H1 (cell line): ENCODE data around the gene COX5A. TPM values are rescaled to one million over a fixed set of nuclear protein-coding genes. Genes with fewer than 3 reads are reported as not detected.
A peak's percentile ranks its signal among the peaks of the same experiment; 100 is the strongest.

ENCODE experiments used
- CTCF ChIA-PET: fragments of 300-600 bp; sonication (Branson Sonifier 250); formaldehyde crosslinking; loops from one replicate; lab custom pipeline; 2021; ENCODE audit not compliant: partially characterized antibody; lab: Charles Lee
- POLR2A ChIA-PET: fragments of 300-600 bp; sonication (Branson Sonifier 250); formaldehyde crosslinking; loops from one replicate; lab custom pipeline; 2021; ENCODE audit warnings: inconsistent platforms; ENCODE audit not compliant: partially characterized antibody; lab: Charles Lee
- DNase-seq, 2 experiments: peaks; one replicate each; pipeline versions ENCODE4 v3.0.0 to v3.0.0-alpha.2; 2010 to 2022; ENCODE audit warnings: low spot score in 2 of 2, low read depth in 1 of 2, mixed read lengths in 1 of 2
- FAIRE-seq: peaks from 2 replicates; lab custom pipeline; 2011; peaks lifted over from hg19 to GRCh38; lab: Jason Lieb, UNC
- H2AFZ ChIP-seq: 2 replicates; pipeline ENCODE4 v1.8.1; 2012; ENCODE audit warnings: low read length, inconsistent platforms
- H2AK5ac ChIP-seq: 2 replicates; pipeline ENCODE4 v1.6.1; 2013; ENCODE audit warnings: low read depth, low read length
- H2BK120ac ChIP-seq: replicated peaks from 2 replicates; pipeline ENCODE3; 2013; ENCODE audit warnings: low read depth, low read length, inconsistent platforms
- H2BK12ac ChIP-seq: 2 replicates; pipeline ENCODE4 v1.6.1; 2013; ENCODE audit warnings: low read depth, low read length
- H2BK15ac ChIP-seq: 2 replicates; pipeline ENCODE4 v1.6.1; 2013; ENCODE audit warnings: low read length
- H2BK20ac ChIP-seq: 2 replicates; pipeline ENCODE4 v1.6.1; 2013; ENCODE audit warnings: low read length
- H2BK5ac ChIP-seq: 2 replicates; pipeline ENCODE4 v1.6.1; 2013; ENCODE audit warnings: low read depth, low read length
- H3K14ac ChIP-seq: 2 replicates; pipeline ENCODE4 v1.6.1; 2013; ENCODE audit warnings: inconsistent platforms; ENCODE audit not compliant: insufficient read length
- H3K18ac ChIP-seq: 2 replicates; pipeline ENCODE4 v1.6.1; 2013; ENCODE audit warnings: low read length; ENCODE audit errors: extremely low read depth
- H3K23ac ChIP-seq: 2 replicates; pipeline ENCODE4 v1.6.1; 2013; ENCODE audit warnings: inconsistent platforms; ENCODE audit not compliant: insufficient read length
- H3K23me2 ChIP-seq: 2 replicates; pipeline ENCODE4 v1.6.1; 2013; ENCODE audit warnings: low read depth, low read length
- H3K27ac ChIP-seq: 2 replicates; pipeline ENCODE4 v1.6.1; 2011; ENCODE audit warnings: low read depth, low read length, inconsistent platforms
- H3K27me3 ChIP-seq, 4 experiments: replicated peaks in 1 of 4; 1 replicate in 1 of 4; 2 replicates in 3 of 4; pipeline versions ENCODE4 v1.6.1 to v1.8.1; 2011 to 2013; ENCODE audit warnings: low read length in 3 of 4, mild to moderate bottlenecking in 3 of 4, inconsistent platforms in 2 of 4, mixed read lengths in 2 of 4, moderate library complexity in 1 of 4; ENCODE audit not compliant: control insufficient read depth in 3 of 4, insufficient read depth in 3 of 4; ENCODE audit errors: extremely low read depth in 1 of 4
- H3K36me3 ChIP-seq, 4 experiments: 2 replicates each; pipeline versions ENCODE4 v1.6.1 to v1.8.1; 2011 to 2013; ENCODE audit warnings: mild to moderate bottlenecking in 4 of 4, low read length in 3 of 4, moderate library complexity in 2 of 4, control low read depth in 1 of 4, inconsistent platforms in 1 of 4; ENCODE audit not compliant: insufficient read depth in 4 of 4, control insufficient read depth in 2 of 4
- H3K4ac ChIP-seq: replicated peaks from 2 replicates; pipeline ENCODE3; 2013; ENCODE audit warnings: low read length, low read depth, mixed read lengths, inconsistent platforms; ENCODE audit not compliant: insufficient read length
- H3K4me1 ChIP-seq, 4 experiments: replicated peaks in 1 of 4; 1 replicate in 1 of 4; 2 replicates in 3 of 4; pipeline versions ENCODE4 v1.6.1 to v1.8.1; 2011 to 2013; ENCODE audit warnings: low read length in 3 of 4, inconsistent platforms in 2 of 4, mixed read lengths in 1 of 4; ENCODE audit not compliant: insufficient read depth in 4 of 4, control insufficient read depth in 3 of 4
- H3K4me2 ChIP-seq, 2 experiments: 2 replicates each; pipeline versions ENCODE4 v1.6.1 to v1.8.1; 2011 to 2013; ENCODE audit warnings: low read depth in 2 of 2, low read length in 2 of 2, control low read depth in 1 of 2, inconsistent platforms in 1 of 2, mild to moderate bottlenecking in 1 of 2; ENCODE audit not compliant: insufficient read depth in 1 of 2
- H3K4me3 ChIP-seq, 4 experiments: fragments of 200-600, 300-600 bp in 1 of 4; sonication (generic), shearing (Covaris generic), sonication (Bioruptor Twin) in 1 of 4; 2 replicates each; pipeline versions ENCODE4 v1.5.1 to v1.8.1; 2011 to 2016; ENCODE audit warnings: low read length in 4 of 4, low read depth in 3 of 4, control low read depth in 2 of 4, inconsistent platforms in 2 of 4, mild to moderate bottlenecking in 2 of 4, mixed read lengths in 1 of 4, moderate library complexity in 1 of 4; ENCODE audit not compliant: insufficient read depth in 2 of 4; ENCODE audit errors: extremely low read depth in 1 of 4
- H3K56ac ChIP-seq: replicated peaks from 2 replicates; pipeline ENCODE3; 2013; ENCODE audit warnings: low read depth, mild to moderate bottlenecking, mixed read lengths, low read length, inconsistent platforms; ENCODE audit not compliant: insufficient read length
- H3K79me1 ChIP-seq: 2 replicates; pipeline ENCODE4 v1.6.1; 2013; ENCODE audit warnings: low read depth, low read length, control low read depth
- H3K79me2 ChIP-seq, 2 experiments: 2 replicates each; pipeline versions ENCODE4 v1.6.1 to v1.8.1; 2012 to 2013; ENCODE audit warnings: low read length in 2 of 2, mild to moderate bottlenecking in 2 of 2, inconsistent platforms in 1 of 2; ENCODE audit not compliant: insufficient read depth in 2 of 2, control insufficient read depth in 1 of 2
- H3K9ac ChIP-seq, 4 experiments: replicated peaks in 1 of 4; 1 replicate in 1 of 4; 2 replicates in 3 of 4; pipeline versions ENCODE4 v1.6.1 to v1.8.1; 2011 to 2013; ENCODE audit warnings: low read depth in 3 of 4, low read length in 3 of 4, control low read depth in 2 of 4, mild to moderate bottlenecking in 2 of 4, moderate library complexity in 2 of 4, inconsistent platforms in 1 of 4; ENCODE audit errors: extremely low read depth in 1 of 4
- H3K9me3 ChIP-seq, 2 experiments: 2 replicates each; pipeline versions ENCODE4 v1.6.1 to v1.8.1; 2012 to 2013; ENCODE audit warnings: mild to moderate bottlenecking in 2 of 2, moderate library complexity in 2 of 2, control low read depth in 1 of 2, inconsistent platforms in 1 of 2, low read depth in 1 of 2, low read length in 1 of 2, mixed read lengths in 1 of 2; ENCODE audit not compliant: insufficient read depth in 2 of 2
- H4K20me1 ChIP-seq, 2 experiments: replicated peaks in 1 of 2; 2 replicates each; pipeline versions ENCODE3 to v1.8.1; 2011 to 2013; ENCODE audit warnings: inconsistent platforms in 2 of 2, low read length in 2 of 2, mild to moderate bottlenecking in 1 of 2; ENCODE audit not compliant: insufficient read depth in 2 of 2, control insufficient read depth in 1 of 2
- H4K5ac ChIP-seq: 2 replicates; pipeline ENCODE4 v1.6.1; 2013; ENCODE audit warnings: low read length, low read depth, mixed read lengths, inconsistent platforms; ENCODE audit not compliant: insufficient read length
- H4K8ac ChIP-seq: 2 replicates; pipeline ENCODE4 v1.8.0; 2013; ENCODE audit warnings: mild to moderate bottlenecking, moderate library complexity, low read length, inconsistent platforms; ENCODE audit not compliant: insufficient read depth; ENCODE audit errors: extremely low read depth
- H4K91ac ChIP-seq: replicated peaks from 2 replicates; pipeline ENCODE3; 2013; ENCODE audit warnings: low read length, mixed read lengths, inconsistent platforms; ENCODE audit not compliant: insufficient read length
- POLR2A ChIP-seq, 2 experiments: IDR thresholded peaks; 1 replicate in 1 of 2; 2 replicates in 1 of 2; pipeline ENCODE4 v1.6.1; 2011; ENCODE audit warnings: low read depth in 2 of 2, low read length in 2 of 2, mild to moderate bottlenecking in 2 of 2; ENCODE audit errors: control extremely low read depth in 1 of 2
- TAF1 ChIP-seq: IDR thresholded peaks from 2 replicates; pipeline ENCODE4 v1.6.1; 2011; ENCODE audit warnings: mild to moderate bottlenecking, low read depth, low read length
- TAF7 ChIP-seq: optimal IDR thresholded peaks from 2 replicates; pipeline ENCODE3; 2011; ENCODE audit warnings: low read depth, mild to moderate bottlenecking, inconsistent platforms, low read length, moderate library complexity, borderline replicate concordance
- TEAD4 ChIP-seq: IDR thresholded peaks from 2 replicates; pipeline ENCODE4 v1.6.1; 2012; ENCODE audit warnings: low read depth, low read length, inconsistent platforms, mixed read lengths
- WGBS, 2 experiments: shearing (Covaris generic) in 1 of 2; methylation state at CpG; one replicate each; pipeline versions ENCODE4 v1.1.6 to v1.1.7; 2013 to 2015; ENCODE audit warnings: low lambda C conversion rate in 2 of 2, mixed read lengths in 2 of 2, inconsistent platforms in 1 of 2, low coverage in 1 of 2, missing lambda C conversion rate in 1 of 2; ENCODE audit not compliant: insufficient replicate concordance in 2 of 2, insufficient coverage in 1 of 2, insufficient read length in 1 of 2; ENCODE audit errors: extremely low coverage in 1 of 2, missing lambda C conversion rate in 1 of 2; 5-methylcytosine and 5-hydroxymethylcytosine counted together
- long read RNA-seq, 2 experiments: library from RNA in 1 of 2; library from capped mRNA in 1 of 2; stranded (forward); transcript quantifications; one replicate each; pipeline ENCODE4 v2.0.0, GENCODE V29; 2021; ENCODE audit warnings: inconsistent platforms in 1 of 2
- polyA minus RNA-seq, 3 experiments: library from RNA; depleted of rRNA, polyadenylated mRNA; stranded (reverse); fragments of >200 nt; gene quantifications; 1 replicate in 2 of 3; 2 replicates in 1 of 3; pipeline ENCODE4 v1.2.3, GENCODE V29; 2011
- polyA plus RNA-seq, 7 experiments: library from polyadenylated mRNA; depleted of rRNA in 3 of 7; stranded (reverse) in 5 of 7; unstranded in 2 of 7; fragments of >200 nt in 5 of 7; fragments of 200-250 nt in 2 of 7; gene quantifications; 1 replicate in 5 of 7; 2 replicates in 1 of 7; 4 replicates in 1 of 7; pipeline versions ENCODE4 v1.2.1 to v1.2.3, GENCODE V29; 2011 to 2013; ENCODE audit warnings: missing spikeins in 2 of 7, mixed read lengths in 2 of 7
- total RNA-seq: library from RNA; stranded (reverse); fragmentation: NEBNext Ultra II Directional; extraction: Animal tissue kit (Norgen Biotek cat#: 25700); gene quantifications from 2 replicates; pipeline ENCODE4 v1.2.1, GENCODE V29; 2021
- TF ChIP-seq, protein P1 (sequence below), 3 experiments: IDR thresholded peaks; 1 replicate in 2 of 3; 2 replicates in 1 of 3; pipeline versions ENCODE4 v1.5.1 to v1.6.1; 2011; ENCODE audit warnings: low read length in 3 of 3, mild to moderate bottlenecking in 3 of 3, inconsistent platforms in 2 of 3, low read depth in 1 of 3, moderate library complexity in 1 of 3; ENCODE audit not compliant: insufficient read depth in 1 of 3; ENCODE audit errors: control extremely low read depth in 1 of 3

COX5A gene
- total RNA-seq (367 and 373 TPM in 2 replicates), polyA plus RNA-seq (2011; rRNA removed) (228 and 270 TPM in 2 replicates), polyA minus RNA-seq (2011; rRNA and poly(A)+ RNA removed) (51.3 and 57.4 TPM in 2 replicates)
- 199 TPM for polyA plus RNA-seq (2011; cell fraction: cytosol; rRNA removed)
- 180 TPM for polyA plus RNA-seq (2011; cell fraction: nucleus; rRNA removed)
- 450 to 541 TPM (median 483 TPM) in 4 replicates for polyA plus RNA-seq (2012, experiment 1 of 2)
- polyA plus RNA-seq (2012, experiment 2 of 2) = 390 TPM
- 715 TPM for polyA plus RNA-seq (2013, experiment 1 of 2)
- polyA plus RNA-seq (2013, experiment 2 of 2) = 668 TPM
- polyA minus RNA-seq (2011; cell fraction: cytosol; rRNA and poly(A)+ RNA removed) = 129 TPM
- polyA minus RNA-seq (2011; cell fraction: nucleus; rRNA and poly(A)+ RNA removed) = 64.8 TPM
- long read RNA-seq, experiment 1, transcript COX5A-201 (5 exons, 1,268 nt) = major isoform, 328 of 449 reads
- long read RNA-seq, experiment 1, transcript COX5A-204 (4 exons, 579 nt) = minor isoform, 6 of 449 reads
- long read RNA-seq, experiment 1, transcript COX5A-206 (4 exons, 571 nt) = minor isoform, 5 of 449 reads
- long read RNA-seq, experiment 1, partial matches to known transcripts = 38 of 449 reads
- long read RNA-seq, experiment 1, other reads (novel, unspliced or antisense) = 69 of 449 reads
- long read RNA-seq, experiment 2, partial matches to known transcripts = 3 of 5 reads
- long read RNA-seq, experiment 2, other reads (novel, unspliced or antisense) = 2 of 5 reads

DNA sequence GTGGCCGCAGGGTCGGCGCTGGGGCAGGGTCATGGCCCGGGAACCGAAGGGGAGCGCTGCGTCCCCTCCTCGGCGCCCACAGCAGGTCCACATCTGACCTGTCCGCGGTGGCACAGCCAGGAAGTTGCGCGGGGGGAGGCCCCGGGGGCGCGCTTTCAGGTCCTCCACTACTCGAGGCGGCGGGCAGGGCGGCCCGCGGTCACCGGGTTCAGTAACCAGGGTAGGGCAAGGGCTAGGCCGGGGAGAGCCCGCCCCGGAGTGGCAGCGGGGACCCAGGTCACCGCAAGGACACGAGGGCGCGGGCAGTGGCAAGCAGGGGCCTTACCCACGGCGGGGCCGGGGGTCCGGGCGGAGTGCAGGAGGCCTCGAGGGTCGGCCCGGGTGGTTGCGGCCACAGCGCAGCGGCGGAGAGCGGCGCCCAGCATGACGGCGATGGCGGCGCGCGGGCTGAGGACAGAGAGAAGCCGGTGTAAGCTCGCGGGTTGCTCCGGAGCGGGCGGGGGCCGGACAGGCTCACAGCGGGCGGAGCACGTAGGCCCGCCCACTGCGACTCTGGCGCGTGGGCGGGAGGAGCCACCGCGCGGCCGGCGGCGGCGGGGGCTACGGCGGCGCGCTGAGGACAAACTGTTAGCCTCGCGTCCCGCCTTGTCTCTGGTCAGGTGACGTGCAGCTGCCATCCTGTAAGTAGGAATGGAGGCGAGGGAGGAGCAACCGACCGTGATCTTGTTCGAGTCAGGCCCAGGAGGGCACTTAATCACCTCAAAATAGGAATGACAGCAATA is at the start of gene COX5A:
Gene COX5A, minus strand, starts transcription at position 484 of the 782 bp plus-strand sequence. Its CDS starts 59 bp downstream, at position 425.
- Histone ChIP-seq H2AFZ (peak within 1 kb of the TSS; percentile 48; the same call in 1 of the 2 replicates), H3K79me1 (no peaks in the 10 kb centered on the region), H3K23me2 (peaks cover 3% of the 10 kb centered on the region; the same call in 1 of the 2 replicates), H3K4me1 (no peaks in the 10 kb centered on the region), H3K4ac (peak within 1 kb of the TSS; percentile 94), H4K5ac (peak within 1 kb of the TSS; percentile 86), H4K91ac (peak within 1 kb of the TSS; percentile 91), H3K18ac (peak within 1 kb of the TSS; percentile 83), H4K8ac (peak within 1 kb of the TSS; percentile 97), H3K27ac (peak within 1 kb of the TSS; percentile 93; the same call in 1 of the 2 replicates), H3K27me3 (no peaks in the 10 kb centered on the region), H3K9ac (peak within 1 kb of the TSS; percentile 87 to 95 (median 88)), H3K79me2 (peaks cover 8 to 45% of the 10 kb centered on the region in 2 experiments), H3K4me3 (peak within 1 kb of the TSS; percentile 84 to 91 (median 86)), H2BK5ac (peak within 1 kb of the TSS; percentile 75), H2BK120ac (no peak within 1 kb of the TSS), H3K9me3 (no peaks in the 10 kb centered on the region), H4K20me1 (peaks cover 1 to 3% of the 10 kb centered on the region in 2 experiments), H2BK15ac (no peak within 1 kb of the TSS), H3K14ac (no peak within 1 kb of the TSS), H2BK20ac (no peak within 1 kb of the TSS), H2AK5ac (no peak within 1 kb of the TSS), H3K36me3 (no peaks in the 10 kb centered on the region; a peak in 1 of 8 replicates), H3K4me2 (peak within 1 kb of the TSS; percentile 66 to 67), H3K23ac (peak within 1 kb of the TSS; percentile 99), H2BK12ac (0 out of 2 replicates have a peak within 1 kb of the TSS, but pooled peaks have one; percentile 60), H3K56ac (peak within 1 kb of the TSS; percentile 59)
- ChIA-PET POLR2A (interaction anchor here (0.5 to 4.1 kb wide), 16 partner anchors 10 to 1203 kb away, joined by 3 to 29 read pairs (median 4); partner anchors contain the start of genes FAM219B, RPP25, SCAMP5 and ULK3), CTCF (interaction anchor here (0.8 to 2.4 kb wide), 4 partner anchors 13 to 52 kb away, joined by 3 to 14 read pairs (median 6); partner anchors contain the start of gene RPP25)
- peak; percentile 87 to 90 for DNase-seq
- no peak for FAIRE-seq
- 2% methylated on average over 72 of the region's 85 CpGs; no CpG with 5 or more reads in 1 of the 2 experiments for WGBS, 2 experiments
- TF ChIP-seq TEAD4 (peak; percentile 31; the same call in 1 of the 2 replicates), TAF7 (no peak), POLR2A (IDR thresholded peaks at IDR 0.05; ENCODE audit: control extremely low read depth in 1 of 2, low read depth in 2 of 2, low read length in 2 of 2) (peak; percentile 72 to 73), TAF1 (peak; percentile 80)
- TF ChIP-seq, protein P1, sequence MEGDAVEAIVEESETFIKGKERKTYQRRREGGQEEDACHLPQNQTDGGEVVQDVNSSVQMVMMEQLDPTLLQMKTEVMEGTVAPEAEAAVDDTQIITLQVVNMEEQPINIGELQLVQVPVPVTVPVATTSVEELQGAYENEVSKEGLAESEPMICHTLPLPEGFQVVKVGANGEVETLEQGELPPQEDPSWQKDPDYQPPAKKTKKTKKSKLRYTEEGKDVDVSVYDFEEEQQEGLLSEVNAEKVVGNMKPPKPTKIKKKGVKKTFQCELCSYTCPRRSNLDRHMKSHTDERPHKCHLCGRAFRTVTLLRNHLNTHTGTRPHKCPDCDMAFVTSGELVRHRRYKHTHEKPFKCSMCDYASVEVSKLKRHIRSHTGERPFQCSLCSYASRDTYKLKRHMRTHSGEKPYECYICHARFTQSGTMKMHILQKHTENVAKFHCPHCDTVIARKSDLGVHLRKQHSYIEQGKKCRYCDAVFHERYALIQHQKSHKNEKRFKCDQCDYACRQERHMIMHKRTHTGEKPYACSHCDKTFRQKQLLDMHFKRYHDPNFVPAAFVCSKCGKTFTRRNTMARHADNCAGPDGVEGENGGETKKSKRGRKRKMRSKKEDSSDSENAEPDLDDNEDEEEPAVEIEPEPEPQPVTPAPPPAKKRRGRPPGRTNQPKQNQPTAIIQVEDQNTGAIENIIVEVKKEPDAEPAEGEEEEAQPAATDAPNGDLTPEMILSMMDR (IDR thresholded peaks at IDR 0.05; ENCODE audit: control extremely low read depth in 1 of 3, insufficient read depth in 1 of 3, low read depth in 1 of 3, low read length in 3 of 3) = no peak
